CD8-positive, alpha-beta memory T cell (primary cell): Measurements from ENCODE around the gene RBM34. TPM values are rescaled to one million over a fixed set of nuclear protein-coding genes. Genes with fewer than 3 reads are reported as not detected.
"Not testable (repeated sequence)": the region's sequence is repeated elsewhere in the genome, so short reads cannot be mapped to it uniquely, and the experiment has no call there.

Experiments used
- CTCF ChIA-PET: fragments of 350-600 bp; sonication (Branson Sonifier 250); formaldehyde crosslinking; loops from one replicate; lab custom pipeline; 2021; ENCODE audit warnings: antibody characterized with exemption; lab: Charles Lee
- POLR2A ChIA-PET: fragments of 350-600 bp; sonication (Branson Sonifier 250); formaldehyde crosslinking; loops from one replicate; lab custom pipeline; 2021; ENCODE audit warnings: antibody characterized with exemption; lab: Charles Lee
- DNase-seq, 5 donors: peaks; one replicate each; pipeline versions ENCODE4 v3.0.0 to v3.0.0-alpha.2; 2020 to 2022; ENCODE audit warnings: mixed read lengths in 1 of 5
- H3K27ac ChIP-seq: one replicate; pipeline ENCODE4 v1.7.0; 2013; ENCODE audit warnings: low read depth, mild to moderate bottlenecking, low read length, moderate library complexity
- H3K27me3 ChIP-seq: 2 replicates; pipeline ENCODE4 v1.7.0; 2013; ENCODE audit warnings: low read length, mild to moderate bottlenecking; ENCODE audit not compliant: insufficient read depth, poor library complexity, severe bottlenecking
- H3K36me3 ChIP-seq: 2 replicates; pipeline ENCODE4 v1.7.0; 2013; ENCODE audit warnings: mild to moderate bottlenecking, low read length, moderate library complexity; ENCODE audit not compliant: insufficient read depth
- H3K4me1 ChIP-seq: 2 replicates; pipeline ENCODE4 v1.7.0; 2013; ENCODE audit warnings: mild to moderate bottlenecking, low read length, moderate library complexity; ENCODE audit not compliant: insufficient read depth
- H3K4me3 ChIP-seq: 2 replicates; pipeline ENCODE4 v1.7.0; 2013; ENCODE audit warnings: mild to moderate bottlenecking, low read length
- H3K9me3 ChIP-seq: 2 replicates; pipeline ENCODE4 v1.7.0; 2013; ENCODE audit warnings: mild to moderate bottlenecking, low read length
- H3K27ac Mint-ChIP-seq, 8 donors: one replicate each; pipeline ENCODE4 v1.8.0; 2020 to 2021; ENCODE audit warnings: mixed read lengths in 8 of 8, mild to moderate bottlenecking in 6 of 8, inconsistent platforms in 3 of 8, moderate library complexity in 3 of 8
- H3K27me3 Mint-ChIP-seq, 2 donors: one replicate each; pipeline ENCODE4 v1.8.0; 2020 to 2021; ENCODE audit warnings: mixed read lengths in 2 of 2, mild to moderate bottlenecking in 1 of 2, moderate library complexity in 1 of 2
- H3K36me3 Mint-ChIP-seq, 3 donors: one replicate each; pipeline ENCODE4 v1.8.0; 2020 to 2021; ENCODE audit warnings: mixed read lengths in 3 of 3, inconsistent platforms in 1 of 3, mild to moderate bottlenecking in 1 of 3
- H3K4me1 Mint-ChIP-seq, 3 donors: one replicate each; pipeline ENCODE4 v1.8.0; 2020 to 2021; ENCODE audit warnings: mixed read lengths in 3 of 3, inconsistent platforms in 1 of 3, mild to moderate bottlenecking in 1 of 3
- H3K4me3 Mint-ChIP-seq, 7 donors: one replicate each; pipeline ENCODE4 v1.8.0; 2020 to 2021; ENCODE audit warnings: mixed read lengths in 7 of 7, mild to moderate bottlenecking in 6 of 7, moderate library complexity in 4 of 7, inconsistent platforms in 2 of 7
- H3K9me3 Mint-ChIP-seq, 5 donors: one replicate each; pipeline ENCODE4 v1.8.0; 2020 to 2022; ENCODE audit warnings: mixed read lengths in 5 of 5, mild to moderate bottlenecking in 3 of 5, moderate library complexity in 2 of 5, inconsistent platforms in 1 of 5
- polyA plus RNA-seq: library from polyadenylated mRNA; unstranded; fragments of 300-500 nt; fragmentation: Illumina TruSeq; gene quantifications from one replicate; pipeline ENCODE4 v1.2.3, GENCODE V29; 2021
- total RNA-seq, 2 experiments: library from RNA; stranded (reverse); gene quantifications; one replicate each; pipeline ENCODE4 v1.2.3, GENCODE V29; 2021

The RBM34 gene
- total and polyA plus RNA-seq, 3 experiments from 2014 or later: 78.6 to 130 (median 121) TPM

DNA sequence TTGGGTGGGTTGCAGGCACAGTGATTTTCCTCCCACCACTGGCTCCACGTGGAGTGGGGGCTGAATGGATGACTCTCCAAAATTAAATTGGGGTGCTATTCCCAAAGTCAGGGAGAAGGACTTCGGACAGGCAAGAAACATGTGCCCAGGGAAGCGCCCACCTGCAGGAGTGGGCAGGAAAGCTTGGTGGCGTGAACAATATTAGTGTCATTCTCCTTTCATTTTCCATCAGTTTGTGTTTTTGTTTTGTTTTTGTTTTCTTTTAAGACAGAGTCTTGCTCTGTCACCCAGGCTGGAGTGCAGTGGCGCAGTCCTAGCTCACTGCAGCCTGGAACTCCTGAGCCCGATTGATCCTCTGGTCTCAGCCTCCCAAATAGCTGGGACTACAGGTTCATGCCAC is 62.5 kb downstream of the RBM34 start:
- no peaks in the 10 kb centered on the region for H3K9me3 Mint-ChIP-seq
- H3K4me3 ChIP-seq: no peak overlapping the region
- H3K4me1 Mint-ChIP-seq: peaks cover 8 to 15% (median 12%) of the 10 kb centered on the region in 3 donors
- peaks cover 1 to 9% of the 10 kb centered on the region in 2 donors for H3K27me3 Mint-ChIP-seq
- H3K27ac ChIP-seq: no peak overlapping the region
- no peak overlapping the region for H3K4me3 Mint-ChIP-seq
- no peaks in the 10 kb centered on the region for H3K9me3 ChIP-seq
- H3K4me1 ChIP-seq: peaks cover 9% of the 10 kb centered on the region
- POLR2A ChIA-PET: no interaction called here
- H3K27me3 ChIP-seq: no peaks in the 10 kb centered on the region
- H3K36me3 ChIP-seq: no peaks in the 10 kb centered on the region
- peak overlapping the region in 1 of 8 donors; percentile 38 for H3K27ac Mint-ChIP-seq
- H3K36me3 Mint-ChIP-seq: peaks cover 0 to 5% (median 0%) of the 10 kb centered on the region in 3 donors
- CTCF ChIA-PET: interaction anchor here (0.6 to 0.9 kb wide), 2 partner anchors 400 to 559 kb away, joined by 3 read pairs; no protein-coding TSS in a partner anchor
- DNase-seq: no peak

DNA sequence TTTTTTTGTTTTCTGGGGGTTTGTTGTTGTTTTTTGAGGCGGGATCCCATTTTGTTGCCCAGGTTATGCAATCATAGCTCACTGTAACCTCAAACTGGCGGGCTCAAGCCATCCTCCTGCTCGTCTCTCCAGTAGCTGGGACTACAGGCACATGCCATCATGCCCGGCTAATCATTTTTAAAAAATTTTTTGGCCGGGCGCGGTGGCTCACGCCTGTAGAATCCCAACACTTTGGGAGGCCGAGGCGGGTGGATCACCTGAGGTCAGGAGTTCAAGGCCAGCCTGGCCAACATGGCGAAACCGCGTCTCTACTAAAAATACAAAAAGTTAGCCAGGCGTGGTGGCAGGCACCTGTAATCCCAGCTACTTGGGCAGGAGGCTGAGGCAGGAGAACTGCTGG is 63.5 kb downstream of the RBM34 start:
- not testable (repeated sequence) for H3K9me3 Mint-ChIP-seq, H3K4me3 ChIP-seq, H3K27me3 Mint-ChIP-seq, H3K9me3 ChIP-seq, H3K36me3 ChIP-seq, H3K27me3 ChIP-seq, H3K27ac Mint-ChIP-seq, H3K4me3 Mint-ChIP-seq, DNase-seq, H3K36me3 Mint-ChIP-seq, H3K27ac ChIP-seq, H3K4me1 ChIP-seq
- H3K4me1 Mint-ChIP-seq: peaks cover 5 to 10% (median 7%) of the 10 kb centered on the region in 3 donors
- ChIA-PET POLR2A (interaction anchor here (0.6 kb wide), 1 partner anchor 346 kb away, joined by 4 read pairs; no protein-coding TSS in a partner anchor), CTCF (interaction anchor here (6.6 kb wide), 1 partner anchor 319 kb away, joined by 44 read pairs; no protein-coding TSS in a partner anchor)

- Histone ChIP-seq H3K27me3 (no peaks in the 10 kb centered on the region), H3K4me1 (no peaks in the 10 kb centered on the region), H3K27ac (no peak overlapping the region), H3K9me3 (no peaks in the 10 kb centered on the region), H3K4me3 (no peak overlapping the region), H3K36me3 (no peaks in the 10 kb centered on the region)
- no peak overlapping the region for H3K4me3 Mint-ChIP-seq
- peak overlapping the region in 1 of 8 donors; percentile 55 for H3K27ac Mint-ChIP-seq
- no peak for DNase-seq
- ChIA-PET CTCF (interaction anchor here (0.8 to 6.6 kb wide), 5 partner anchors 8 to 687 kb away, joined by 3 to 44 read pairs (median 6); no protein-coding TSS in a partner anchor), POLR2A (no interaction called here)
- H3K27me3 Mint-ChIP-seq: peaks cover 0 to 9% of the 10 kb centered on the region in 2 donors
- H3K9me3 Mint-ChIP-seq: no peaks in the 10 kb centered on the region
- H3K4me1 Mint-ChIP-seq: peaks cover 5 to 7% (median 5%) of the 10 kb centered on the region in 3 donors
- peaks cover 0 to 5% (median 0%) of the 10 kb centered on the region in 3 donors for H3K36me3 Mint-ChIP-seq
Measured at GRCh38 chr1:235095938-235096562, 65.0 kb downstream of the RBM34 start.

- H3K27me3 Mint-ChIP-seq: peaks cover 2 to 9% of the 10 kb centered on the region in 2 donors
- no peaks in the 10 kb centered on the region for H3K9me3 ChIP-seq
- H3K36me3 ChIP-seq: no peaks in the 10 kb centered on the region
- H3K36me3 Mint-ChIP-seq: peaks cover 0 to 5% (median 0%) of the 10 kb centered on the region in 3 donors
- ChIA-PET POLR2A (no interaction called here), CTCF (interaction anchor here (0.8 to 6.6 kb wide), 4 partner anchors 10 to 322 kb away, joined by 3 to 44 read pairs (median 4); no protein-coding TSS in a partner anchor)
- H3K27me3 ChIP-seq: no peaks in the 10 kb centered on the region
- no peaks in the 10 kb centered on the region for H3K4me1 ChIP-seq
- DNase-seq: peak; percentile 67 to 84 (median 75)
- no peak overlapping the region for H3K4me3 ChIP-seq
- H3K27ac Mint-ChIP-seq: peak overlapping the region in 2 of 8 donors; percentile 0 to 9
- peaks cover 5 to 10% (median 7%) of the 10 kb centered on the region in 3 donors for H3K4me1 Mint-ChIP-seq
- H3K4me3 Mint-ChIP-seq: no peak overlapping the region
- H3K9me3 Mint-ChIP-seq: no peaks in the 10 kb centered on the region
- H3K27ac ChIP-seq: no peak overlapping the region
Measured at GRCh38 chr1:235093696-235094592, 67.1 kb downstream of the RBM34 start.

DNA sequence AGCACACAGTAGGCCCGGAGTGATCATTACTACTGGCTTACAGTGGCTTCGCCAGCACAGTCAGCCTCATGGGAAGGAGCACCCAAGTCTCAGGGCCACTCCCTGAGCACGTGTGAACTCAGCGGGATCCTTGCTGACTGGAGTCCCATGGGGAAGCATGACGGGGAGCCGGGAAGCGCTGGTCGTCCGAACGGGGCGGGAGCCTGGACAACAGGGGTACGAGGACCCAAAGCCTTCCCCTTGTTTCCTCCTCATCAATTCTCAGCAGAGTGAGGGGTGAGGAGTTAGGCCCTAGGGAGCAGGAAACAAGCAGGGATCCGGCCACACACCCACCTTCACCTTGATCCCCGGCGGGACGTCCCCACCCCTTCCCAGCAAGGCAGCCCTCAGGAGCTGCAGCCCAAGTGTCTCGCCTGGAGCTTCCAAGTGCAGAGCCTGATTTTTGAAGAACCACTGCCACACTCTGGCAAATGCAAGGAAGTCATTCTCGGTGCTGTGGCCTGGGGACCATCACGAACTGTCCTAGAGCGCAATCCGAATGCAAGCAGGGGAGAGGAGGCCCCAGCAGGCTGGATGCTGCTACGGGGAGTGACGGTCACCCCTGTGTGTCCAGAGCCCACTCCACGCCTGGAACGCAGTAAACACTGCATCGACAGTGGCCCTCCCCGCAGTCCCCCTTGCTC is 67.9 kb downstream of the RBM34 start:
- Histone ChIP-seq H3K36me3 (no peaks in the 10 kb centered on the region), H3K4me3 (no peak overlapping the region), H3K27ac (no peak overlapping the region), H3K4me1 (no peaks in the 10 kb centered on the region), H3K27me3 (no peaks in the 10 kb centered on the region), H3K9me3 (no peaks in the 10 kb centered on the region)
- no peak for DNase-seq
- Mint-ChIP-seq H3K4me3 (peak overlapping the region in 1 of 7 donors; percentile 74), H3K27ac (no peak overlapping the region), H3K9me3 (no peaks in the 10 kb centered on the region), H3K36me3 (peaks cover 0 to 5% (median 0%) of the 10 kb centered on the region in 3 donors), H3K4me1 (peaks cover 5 to 10% (median 7%) of the 10 kb centered on the region in 3 donors), H3K27me3 (peaks cover 3 to 9% of the 10 kb centered on the region in 2 donors)
- POLR2A ChIA-PET: no interaction called here
- CTCF ChIA-PET: interaction anchor here (0.7 to 6.6 kb wide), 4 partner anchors 12 to 548 kb away, joined by 3 to 44 read pairs (median 3); no protein-coding TSS in a partner anchor

DNA sequence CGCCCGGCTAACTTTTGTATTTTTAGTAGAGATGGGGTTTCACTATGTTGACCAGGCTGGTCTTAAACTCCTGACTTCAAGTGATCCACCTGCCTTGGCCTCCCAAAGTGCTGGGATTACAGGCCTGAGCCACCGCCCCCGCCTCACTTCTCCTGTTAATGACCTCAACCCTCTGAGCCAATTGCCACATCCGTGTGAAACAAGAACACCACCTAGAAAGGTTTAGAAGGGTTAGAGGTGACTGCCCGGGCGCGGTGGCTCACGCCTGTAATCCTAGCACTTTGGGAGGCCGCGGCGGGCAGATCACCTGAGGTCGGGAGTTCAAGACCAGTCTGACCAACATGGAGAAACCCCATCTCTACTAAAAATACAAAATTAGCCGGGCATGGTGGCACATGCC is 68.6 kb downstream of the RBM34 start:
- CTCF ChIA-PET: interaction anchor here (0.7 to 6.6 kb wide), 3 partner anchors 12 to 548 kb away, joined by 3 to 44 read pairs (median 4); no protein-coding TSS in a partner anchor
- H3K4me1 Mint-ChIP-seq: peaks cover 5 to 10% (median 7%) of the 10 kb centered on the region in 3 donors
- H3K4me3 Mint-ChIP-seq, H3K27me3 Mint-ChIP-seq, H3K27ac ChIP-seq, H3K4me1 ChIP-seq, H3K27me3 ChIP-seq, H3K9me3 Mint-ChIP-seq, H3K36me3 Mint-ChIP-seq, H3K27ac Mint-ChIP-seq, POLR2A ChIA-PET, H3K36me3 ChIP-seq, H3K9me3 ChIP-seq, H3K4me3 ChIP-seq, DNase-seq: not testable (repeated sequence)

GRCh38 chr1:235092045-235092406 is 69.0 kb downstream of the RBM34 start:
- H3K9me3 Mint-ChIP-seq, H3K27me3 Mint-ChIP-seq, H3K9me3 ChIP-seq, H3K27ac ChIP-seq, H3K27ac Mint-ChIP-seq, H3K4me1 ChIP-seq, POLR2A ChIA-PET, DNase-seq, H3K4me3 Mint-ChIP-seq, H3K36me3 Mint-ChIP-seq, H3K4me3 ChIP-seq, H3K36me3 ChIP-seq, H3K27me3 ChIP-seq: not testable (repeated sequence)
- H3K4me1 Mint-ChIP-seq: peaks cover 5 to 10% (median 7%) of the 10 kb centered on the region in 3 donors
- CTCF ChIA-PET: interaction anchor here (1.3 to 6.6 kb wide), 2 partner anchors 13 to 324 kb away, joined by 4 to 44 read pairs; no protein-coding TSS in a partner anchor
